Endothelial cell of umbilical vein (primary cell): Measurements from ENCODE around the gene HOXB2. TPM values are rescaled to one million over a fixed set of nuclear protein-coding genes. Genes with fewer than 3 reads are reported as not detected.

Source experiments
- BruUV-seq: library from RNA; stranded (reverse); fragments of 400-500 nt; replicated peaks from 2 replicates; lab custom pipeline; 2021; lab: Mats Ljungman, UMichigan
- CTCF ChIA-PET: fragments of 300-600, 350-600 bp; sonication (Branson Sonifier 250); formaldehyde crosslinking; loops from one replicate; lab custom pipeline; 2021; ENCODE audit warnings: antibody characterized with exemption, inconsistent platforms; lab: Charles Lee
- POLR2A ChIA-PET: fragments of 300-600, 350-600 bp; sonication (Branson Sonifier 250); formaldehyde crosslinking; loops from one replicate; lab custom pipeline; 2021; ENCODE audit warnings: antibody characterized with exemption, inconsistent platforms; lab: Charles Lee
- DNase-seq: peaks from one replicate; pipeline ENCODE4 v3.0.0-alpha.2; 2011; ENCODE audit warnings: low read depth, low spot score
- FAIRE-seq: peaks from 2 replicates; lab custom pipeline; 2011; peaks lifted over from hg19 to GRCh38; lab: Jason Lieb, UNC
- H2AFZ ChIP-seq: 2 replicates; pipeline ENCODE4 v1.6.0; 2012; ENCODE audit warnings: low read depth, low read length, control low read depth, inconsistent platforms
- H3K27ac ChIP-seq: 2 replicates; pipeline ENCODE4 v1.5.1; 2011; ENCODE audit warnings: low read depth, mild to moderate bottlenecking, control low read depth, low read length, moderate library complexity; ENCODE audit not compliant: insufficient read depth
- H3K27me3 ChIP-seq, 2 experiments: 2 replicates each; pipeline versions ENCODE4 v1.6.0 to v1.6.1; 2011; ENCODE audit warnings: low read length in 2 of 2, mixed read lengths in 1 of 2; ENCODE audit not compliant: control insufficient read depth in 2 of 2, insufficient read depth in 2 of 2
- H3K36me3 ChIP-seq, 2 experiments: 2 replicates in 1 of 2; 3 replicates in 1 of 2; pipeline ENCODE4 v1.5.1; 2011; ENCODE audit warnings: low read length in 2 of 2, mild to moderate bottlenecking in 1 of 2, moderate library complexity in 1 of 2; ENCODE audit not compliant: control insufficient read depth in 2 of 2, insufficient read depth in 2 of 2; ENCODE audit errors: extremely low read depth in 1 of 2
- H3K4me1 ChIP-seq: 3 replicates; pipeline ENCODE4 v1.5.1; 2011; ENCODE audit warnings: mild to moderate bottlenecking, low read length; ENCODE audit not compliant: control insufficient read depth, insufficient read depth; ENCODE audit errors: extremely low read depth
- H3K4me2 ChIP-seq: 2 replicates; pipeline ENCODE4 v1.6.1; 2011; ENCODE audit warnings: low read length, control low read depth, mixed read lengths; ENCODE audit not compliant: insufficient read depth
- H3K4me3 ChIP-seq, 3 experiments: fragments of 200-600 bp in 1 of 3; sonication (generic), shearing (Covaris generic) in 1 of 3; replicated peaks in 1 of 3; 2 replicates each; pipeline ENCODE4 v1.5.1; 2011 to 2016; ENCODE audit warnings: control low read depth in 3 of 3, low read length in 3 of 3, mild to moderate bottlenecking in 2 of 3, inconsistent platforms in 1 of 3, low read depth in 1 of 3, moderate library complexity in 1 of 3; ENCODE audit not compliant: insufficient read depth in 1 of 3
- H3K79me2 ChIP-seq: 2 replicates; pipeline ENCODE4 v1.6.0; 2012; ENCODE audit warnings: low read length, inconsistent platforms; ENCODE audit not compliant: control insufficient read depth, insufficient read depth
- H3K9ac ChIP-seq: replicated peaks from 2 replicates; pipeline ENCODE3; 2011; ENCODE audit warnings: low read length, control low read depth; ENCODE audit not compliant: insufficient read depth; ENCODE audit errors: extremely low read depth
- H3K9me1 ChIP-seq: replicated peaks from 3 replicates; pipeline ENCODE4 v1.6.0; 2011; ENCODE audit warnings: mild to moderate bottlenecking, low read length; ENCODE audit not compliant: control insufficient read depth, insufficient read depth; ENCODE audit errors: extremely low read depth
- H3K9me3 ChIP-seq: replicated peaks from 2 replicates; pipeline ENCODE4 v1.5.1; 2012; ENCODE audit warnings: low read length, inconsistent platforms; ENCODE audit not compliant: control insufficient read depth, insufficient read depth
- H4K20me1 ChIP-seq: replicated peaks from 2 replicates; pipeline ENCODE3; 2011; ENCODE audit warnings: mild to moderate bottlenecking, low read length; ENCODE audit not compliant: control insufficient read depth, insufficient read depth; ENCODE audit errors: extremely low read depth
- EZH2 ChIP-seq: IDR thresholded peaks from 2 replicates; pipeline ENCODE4 v1.6.1; 2012; ENCODE audit warnings: borderline replicate concordance, low read depth, mild to moderate bottlenecking, moderate library complexity, low read length, inconsistent platforms; ENCODE audit not compliant: severe bottlenecking
- FOS ChIP-seq: IDR thresholded peaks from 2 replicates; pipeline ENCODE4 v1.6.1; 2011; ENCODE audit warnings: mild to moderate bottlenecking, low read length, moderate library complexity, borderline replicate concordance; ENCODE audit not compliant: insufficient read depth
- GATA2 ChIP-seq: IDR thresholded peaks from 2 replicates; pipeline ENCODE4 v1.7.0; 2011; ENCODE audit warnings: low read depth, mild to moderate bottlenecking, moderate library complexity, mixed read lengths, low read length; ENCODE audit not compliant: insufficient read length, insufficient read depth
- JUN ChIP-seq: IDR thresholded peaks from 2 replicates; pipeline ENCODE4 v1.6.1; 2011; ENCODE audit warnings: borderline replicate concordance, low read depth; ENCODE audit not compliant: insufficient read length, insufficient read depth
- MYC ChIP-seq: IDR thresholded peaks from one replicate; pipeline ENCODE4 v1.6.1; 2011; ENCODE audit warnings: mild to moderate bottlenecking, low read depth, low read length
- POLR2A ChIP-seq: IDR thresholded peaks from 2 replicates; pipeline ENCODE4 v1.6.1; 2012; ENCODE audit warnings: low read depth, mild to moderate bottlenecking, control low read depth, low read length
- POLR2AphosphoS5 ChIP-seq: IDR thresholded peaks from 2 replicates; pipeline ENCODE4 v1.6.1; 2012; ENCODE audit warnings: low read depth, mild to moderate bottlenecking, control low read depth, low read length, moderate library complexity; ENCODE audit not compliant: insufficient read depth
- dilution Hi-C: fragments of 300-500 bp; cut with MboI; formaldehyde crosslinking; loops from one replicate; pipeline ENCODE4 v1.15.0; 2019; ENCODE audit warnings: low sequenced_read_pairs; ENCODE audit not compliant: extremely low pct_ligation_motif_present
- intact Hi-C: fragments of 100-400 bp; cut with micrococcal nuclease; formaldehyde crosslinking; loops from one replicate; pipeline ENCODE4 v1.10.0; 2022
- polyA plus RNA-seq, 4 experiments: library from polyadenylated mRNA; depleted of rRNA in 3 of 4; stranded (reverse) in 3 of 4; unstranded in 1 of 4; fragments of >200 nt; gene quantifications; 2 replicates each; pipeline versions ENCODE4 v1.2.1 to v1.2.3, GENCODE V29; 2011 to 2012; ENCODE audit warnings: missing spikeins in 1 of 4
- total RNA-seq: library from RNA; stranded (reverse); gene quantifications from 2 replicates; pipeline ENCODE4 v1.2.3, GENCODE V29; 2021
- TF ChIP-seq, protein P1 (sequence below): IDR thresholded peaks from 2 replicates; pipeline ENCODE4 v1.6.1; 2011; ENCODE audit not compliant: insufficient read depth, insufficient read length
- TF ChIP-seq, protein P2 (sequence below), 2 donors: IDR thresholded peaks; 1 replicate in 1 of 2; 2 replicates in 1 of 2; pipeline ENCODE4 v1.5.1; 2011; ENCODE audit warnings: low read length in 2 of 2, mild to moderate bottlenecking in 2 of 2, moderate library complexity in 2 of 2, control low read depth in 1 of 2, inconsistent platforms in 1 of 2, low read depth in 1 of 2; ENCODE audit not compliant: insufficient read depth in 1 of 2; ENCODE audit errors: extremely low read depth in 1 of 2

The HOXB2 gene
- total and polyA plus RNA-seq, 2 donors (not counting 3 experiments of a cell fraction or from before 2014, with no cell fraction given) = 14.1 to 23.3 TPM

GRCh38 chr17:48552466-48553189, 7.7 kb upstream of the HOXB2 start:
- H3K79me2 ChIP-seq = peaks cover 51% of the 10 kb centered on the region
- no peaks in the 10 kb centered on the region for H3K27me3 ChIP-seq
- no peak for FAIRE-seq

More at GRCh38 chr17:48552466-48553189, 7.7 kb upstream of the HOXB2 start:
- no peaks in the 10 kb centered on the region for H3K9me3 ChIP-seq
- H3K9ac ChIP-seq = no peak overlapping the region
- H3K4me2 ChIP-seq = no peak overlapping the region
- no TSS peak for BruUV-seq
- H2AFZ ChIP-seq = no peak overlapping the region
- intact Hi-C loops (loop anchor here (1.0 kb wide), 1 partner anchor 7 kb away; the partner anchor contains the start of gene HOXB2), dilution Hi-C loops (no loop called here)
- H3K9me1 ChIP-seq = no peaks in the 10 kb centered on the region
- POLR2A ChIA-PET = no interaction called here
- H3K36me3 ChIP-seq = peaks cover 10 to 14% of the 10 kb centered on the region in 2 experiments
- H3K4me1 ChIP-seq = peaks cover 37% of the 10 kb centered on the region
- no peak for TF ChIP-seq JUN
- TF ChIP-seq POLR2AphosphoS5 = no peak
- TF ChIP-seq, protein P1, sequence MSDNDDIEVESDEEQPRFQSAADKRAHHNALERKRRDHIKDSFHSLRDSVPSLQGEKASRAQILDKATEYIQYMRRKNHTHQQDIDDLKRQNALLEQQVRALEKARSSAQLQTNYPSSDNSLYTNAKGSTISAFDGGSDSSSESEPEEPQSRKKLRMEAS = no peak
- no peak for TF ChIP-seq POLR2A
- no peak for TF ChIP-seq MYC
- no peak for TF ChIP-seq GATA2
- TF ChIP-seq, protein P2, sequence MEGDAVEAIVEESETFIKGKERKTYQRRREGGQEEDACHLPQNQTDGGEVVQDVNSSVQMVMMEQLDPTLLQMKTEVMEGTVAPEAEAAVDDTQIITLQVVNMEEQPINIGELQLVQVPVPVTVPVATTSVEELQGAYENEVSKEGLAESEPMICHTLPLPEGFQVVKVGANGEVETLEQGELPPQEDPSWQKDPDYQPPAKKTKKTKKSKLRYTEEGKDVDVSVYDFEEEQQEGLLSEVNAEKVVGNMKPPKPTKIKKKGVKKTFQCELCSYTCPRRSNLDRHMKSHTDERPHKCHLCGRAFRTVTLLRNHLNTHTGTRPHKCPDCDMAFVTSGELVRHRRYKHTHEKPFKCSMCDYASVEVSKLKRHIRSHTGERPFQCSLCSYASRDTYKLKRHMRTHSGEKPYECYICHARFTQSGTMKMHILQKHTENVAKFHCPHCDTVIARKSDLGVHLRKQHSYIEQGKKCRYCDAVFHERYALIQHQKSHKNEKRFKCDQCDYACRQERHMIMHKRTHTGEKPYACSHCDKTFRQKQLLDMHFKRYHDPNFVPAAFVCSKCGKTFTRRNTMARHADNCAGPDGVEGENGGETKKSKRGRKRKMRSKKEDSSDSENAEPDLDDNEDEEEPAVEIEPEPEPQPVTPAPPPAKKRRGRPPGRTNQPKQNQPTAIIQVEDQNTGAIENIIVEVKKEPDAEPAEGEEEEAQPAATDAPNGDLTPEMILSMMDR (IDR thresholded peaks at IDR 0.05; ENCODE audit: extremely low read depth in 1 of 2, insufficient read depth in 1 of 2, low read depth in 1 of 2, low read length in 2 of 2) = no peak
- no peak for TF ChIP-seq EZH2
- TF ChIP-seq FOS = no peak
- H3K27ac ChIP-seq = no peak overlapping the region
- CTCF ChIA-PET = no interaction called here
- no peak for DNase-seq
- H3K4me3 ChIP-seq = no peak overlapping the region
- no peaks in the 10 kb centered on the region for H4K20me1 ChIP-seq
